Measurements from ENCODE around the gene YLPM1. TPM values are rescaled to one million over a fixed set of nuclear protein-coding genes. Genes with fewer than 3 reads are reported as not detected.

YLPM1 gene
- total and polyA plus RNA-seq, 2 donors (not counting 1 experiment from before 2014, with no cell fraction given): 9.7 to 31.9 TPM

DNA sequence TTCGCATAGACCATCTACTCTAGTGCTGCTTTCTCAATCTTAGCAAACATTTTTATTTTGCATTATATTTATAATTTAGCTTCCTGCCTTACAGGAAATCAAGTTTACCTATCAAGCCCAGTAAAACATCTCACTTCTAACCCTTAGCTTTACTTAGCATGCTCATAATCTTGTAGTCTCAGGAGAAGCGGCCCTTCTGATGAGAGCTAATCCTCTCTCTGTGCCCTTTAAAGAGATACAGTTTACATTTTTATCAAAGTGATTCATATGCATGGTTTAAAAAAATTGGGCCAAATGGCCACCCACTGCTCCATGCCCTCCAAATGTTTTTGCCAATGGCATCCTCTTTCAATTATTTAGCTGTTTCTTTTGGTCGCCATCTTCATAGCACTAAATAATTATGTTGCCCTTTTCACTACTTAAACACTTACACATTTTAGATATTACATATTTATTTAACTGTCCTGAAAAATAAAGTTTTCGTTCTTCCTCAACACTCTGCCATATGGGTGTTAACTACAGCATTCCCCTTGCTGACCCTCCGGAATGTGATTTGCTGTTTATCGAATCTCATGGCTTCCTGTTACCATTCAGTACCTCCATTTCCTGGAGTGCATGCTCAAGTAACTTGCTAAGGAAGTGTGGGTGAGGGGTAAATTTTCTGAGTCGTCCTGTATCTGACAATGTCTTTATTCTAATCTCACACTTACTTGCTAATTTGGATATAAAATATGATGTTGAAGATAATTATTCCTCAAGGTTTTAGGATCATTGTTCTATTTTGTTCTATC lies 29.3 kb downstream of the YLPM1 start:
- Histone ChIP-seq H4K20me1 (ENCODE audit: control insufficient read depth, extremely low read depth, insufficient read depth, low read length) (no peaks in the 10 kb centered on the region), H3K27me3 (ENCODE audit: control insufficient read depth, insufficient read depth, low read length) (no peaks in the 10 kb centered on the region), H3K4me3 (replicated peaks in 1 of 4; ENCODE audit: control extremely low read depth in 1 of 4, insufficient read depth in 1 of 4, low read depth in 3 of 4, low read length in 4 of 4) (no peak overlapping the region), H3K4me1 (ENCODE audit: control insufficient read depth, extremely low read depth, insufficient read depth, low read length) (peaks cover 10% of the 10 kb centered on the region), H3K9ac (ENCODE audit: insufficient read depth, low read length) (no peak overlapping the region), H3K79me2 (ENCODE audit: control insufficient read depth, insufficient read depth, low read length) (peaks cover 24% of the 10 kb centered on the region), H3K36me3 (ENCODE audit: control insufficient read depth, insufficient read depth, low read length) (peaks cover 2% of the 10 kb centered on the region), H3K9me3 (ENCODE audit: control insufficient read depth, insufficient read depth, low read depth, low read length) (no peaks in the 10 kb centered on the region), H3K4me2 (ENCODE audit: extremely low read depth, insufficient read depth, low read length) (peak overlapping the region; percentile 49), H2AFZ (ENCODE audit: low read length) (no peak overlapping the region), H3K27ac (ENCODE audit: insufficient read depth, low read length) (peak overlapping the region; percentile 18)
- peak in 1 of 2 donors; percentile 31 for DNase-seq (ENCODE audit: low read depth in 2 of 2)
- TF ChIP-seq EZH2 (IDR thresholded peaks at IDR 0.05; ENCODE audit: low read length, missing control alignments) (no peak), CTCF (conservative IDR thresholded peaks at IDR 0.05 in 1 of 2, IDR thresholded peaks at IDR 0.05 in 1 of 2; ENCODE audit: low read depth in 1 of 2, low read length in 2 of 2) (no peak)

DNA sequence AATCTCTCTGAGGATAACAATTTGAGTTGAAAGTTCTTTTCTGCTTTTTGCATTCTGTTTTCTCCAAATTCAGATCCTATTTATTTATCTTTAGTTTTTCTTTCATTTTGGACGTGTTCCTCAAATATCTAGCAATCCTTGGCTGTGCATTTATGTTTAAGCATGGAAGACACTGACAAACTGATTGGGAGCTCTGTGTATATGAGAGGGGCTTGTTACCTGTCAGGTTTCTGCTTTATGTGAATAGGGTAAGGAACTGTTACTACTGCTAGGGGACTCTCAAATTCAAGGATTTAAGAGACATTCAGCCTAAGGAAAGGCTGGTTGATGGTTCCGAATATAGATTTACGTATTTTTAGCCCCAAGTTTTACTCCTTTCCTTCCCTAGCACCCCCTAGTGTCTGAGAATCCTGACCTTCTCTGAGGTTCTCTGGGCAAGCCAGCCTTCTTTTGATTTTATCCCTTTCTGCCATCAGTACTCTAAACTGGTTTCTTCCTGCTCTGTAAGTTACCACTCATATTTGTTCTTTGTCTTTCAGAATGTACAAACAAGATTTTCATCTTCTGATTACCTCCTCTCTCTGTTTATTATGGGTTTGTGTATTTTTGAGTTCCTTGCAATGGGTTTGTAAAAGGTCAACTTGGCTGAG lies 30.5 kb downstream of the YLPM1 start:
- TF ChIP-seq CTCF (conservative IDR thresholded peaks at IDR 0.05 in 1 of 2, IDR thresholded peaks at IDR 0.05 in 1 of 2; ENCODE audit: low read depth in 1 of 2, low read length in 2 of 2) (peak; percentile 44 to 46), EZH2 (IDR thresholded peaks at IDR 0.05; ENCODE audit: low read length, missing control alignments) (no peak)
- no peak overlapping the region for H3K27ac ChIP-seq (ENCODE audit: insufficient read depth, low read length)
- H3K27me3 ChIP-seq (ENCODE audit: control insufficient read depth, insufficient read depth, low read length): no peaks in the 10 kb centered on the region
- peaks cover 4% of the 10 kb centered on the region for H3K36me3 ChIP-seq (ENCODE audit: control insufficient read depth, insufficient read depth, low read length)
- H2AFZ ChIP-seq (ENCODE audit: low read length): no peak overlapping the region
- no peaks in the 10 kb centered on the region for H4K20me1 ChIP-seq (ENCODE audit: control insufficient read depth, extremely low read depth, insufficient read depth, low read length)
- H3K9ac ChIP-seq (ENCODE audit: insufficient read depth, low read length): no peak overlapping the region
- H3K4me3 ChIP-seq (replicated peaks in 1 of 4; ENCODE audit: control extremely low read depth in 1 of 4, insufficient read depth in 1 of 4, low read depth in 3 of 4, low read length in 4 of 4): peak overlapping the region in 2 of 4 experiments; percentile 3 to 12
- H3K9me3 ChIP-seq (ENCODE audit: control insufficient read depth, insufficient read depth, low read depth, low read length): no peaks in the 10 kb centered on the region
- no peak for DNase-seq (ENCODE audit: low read depth in 2 of 2)
- peaks cover 24% of the 10 kb centered on the region for H3K79me2 ChIP-seq (ENCODE audit: control insufficient read depth, insufficient read depth, low read length)
- H3K4me1 ChIP-seq (ENCODE audit: control insufficient read depth, extremely low read depth, insufficient read depth, low read length): peaks cover 10% of the 10 kb centered on the region
- peak overlapping the region; percentile 49 for H3K4me2 ChIP-seq (ENCODE audit: extremely low read depth, insufficient read depth, low read length)

GRCh38 chr14:74794947-74795346 lies 31.8 kb downstream of the YLPM1 start:
- no peaks in the 10 kb centered on the region for H3K27me3 ChIP-seq (ENCODE audit: control insufficient read depth, insufficient read depth, low read length)
- H3K4me1 ChIP-seq (ENCODE audit: control insufficient read depth, extremely low read depth, insufficient read depth, low read length): peaks cover 10% of the 10 kb centered on the region
- H3K27ac ChIP-seq (ENCODE audit: insufficient read depth, low read length): no peak overlapping the region
- H2AFZ ChIP-seq (ENCODE audit: low read length): no peak overlapping the region
- DNase-seq (ENCODE audit: low read depth in 2 of 2): no peak
- TF ChIP-seq CTCF (conservative IDR thresholded peaks at IDR 0.05 in 1 of 2, IDR thresholded peaks at IDR 0.05 in 1 of 2; ENCODE audit: low read depth in 1 of 2, low read length in 2 of 2): no peak
- no peak for TF ChIP-seq EZH2 (IDR thresholded peaks at IDR 0.05; ENCODE audit: low read length, missing control alignments)
- no peak overlapping the region for H3K4me2 ChIP-seq (ENCODE audit: extremely low read depth, insufficient read depth, low read length)
- peaks cover 7% of the 10 kb centered on the region for H3K36me3 ChIP-seq (ENCODE audit: control insufficient read depth, insufficient read depth, low read length)
- H3K4me3 ChIP-seq (replicated peaks in 1 of 4; ENCODE audit: control extremely low read depth in 1 of 4, insufficient read depth in 1 of 4, low read depth in 3 of 4, low read length in 4 of 4): no peak overlapping the region
- H3K9ac ChIP-seq (ENCODE audit: insufficient read depth, low read length): no peak overlapping the region
- no peaks in the 10 kb centered on the region for H3K9me3 ChIP-seq (ENCODE audit: control insufficient read depth, insufficient read depth, low read depth, low read length)
- H4K20me1 ChIP-seq (ENCODE audit: control insufficient read depth, extremely low read depth, insufficient read depth, low read length): no peaks in the 10 kb centered on the region
- H3K79me2 ChIP-seq (ENCODE audit: control insufficient read depth, insufficient read depth, low read length): peaks cover 19% of the 10 kb centered on the region
